Measurements from ENCODE around the gene TTI1.

DNA sequence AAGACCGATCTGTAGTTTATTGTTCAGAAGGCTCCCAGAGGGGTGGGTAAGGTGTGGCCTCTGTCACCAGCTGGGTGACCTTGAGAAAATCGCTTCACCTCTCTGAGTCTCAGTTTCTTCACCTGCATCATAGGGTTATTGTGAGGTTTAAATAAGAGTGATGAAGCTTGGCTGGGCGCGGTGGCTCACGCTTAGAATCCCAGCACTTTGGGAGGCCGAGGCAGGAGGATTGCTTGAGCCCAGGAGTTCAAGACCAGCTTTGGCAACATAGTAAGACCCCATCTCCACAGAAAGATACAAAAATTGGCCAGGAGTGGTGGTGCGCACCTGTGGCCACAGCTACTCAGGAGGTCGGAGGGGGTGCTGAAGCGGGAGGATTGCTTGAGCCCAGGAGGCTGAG, 94.3 kb downstream of the TTI1 start:
- TF ChIP-seq POLR2AphosphoS5 (IDR thresholded peaks at IDR 0.05) (no peak), POLR2A (IDR thresholded peaks at IDR 0.05) (no peak)
- TF ChIP-seq, protein P1, sequence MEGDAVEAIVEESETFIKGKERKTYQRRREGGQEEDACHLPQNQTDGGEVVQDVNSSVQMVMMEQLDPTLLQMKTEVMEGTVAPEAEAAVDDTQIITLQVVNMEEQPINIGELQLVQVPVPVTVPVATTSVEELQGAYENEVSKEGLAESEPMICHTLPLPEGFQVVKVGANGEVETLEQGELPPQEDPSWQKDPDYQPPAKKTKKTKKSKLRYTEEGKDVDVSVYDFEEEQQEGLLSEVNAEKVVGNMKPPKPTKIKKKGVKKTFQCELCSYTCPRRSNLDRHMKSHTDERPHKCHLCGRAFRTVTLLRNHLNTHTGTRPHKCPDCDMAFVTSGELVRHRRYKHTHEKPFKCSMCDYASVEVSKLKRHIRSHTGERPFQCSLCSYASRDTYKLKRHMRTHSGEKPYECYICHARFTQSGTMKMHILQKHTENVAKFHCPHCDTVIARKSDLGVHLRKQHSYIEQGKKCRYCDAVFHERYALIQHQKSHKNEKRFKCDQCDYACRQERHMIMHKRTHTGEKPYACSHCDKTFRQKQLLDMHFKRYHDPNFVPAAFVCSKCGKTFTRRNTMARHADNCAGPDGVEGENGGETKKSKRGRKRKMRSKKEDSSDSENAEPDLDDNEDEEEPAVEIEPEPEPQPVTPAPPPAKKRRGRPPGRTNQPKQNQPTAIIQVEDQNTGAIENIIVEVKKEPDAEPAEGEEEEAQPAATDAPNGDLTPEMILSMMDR (IDR thresholded peaks at IDR 0.05), result no peak
